Mucosa of rectum (tissue), 2 donors: Measurements from ENCODE around the gene CACNA1A.

Experiments
- H3K27ac ChIP-seq, 2 donors: one replicate each; pipeline ENCODE4 v1.7.0; 2013; ENCODE audit warnings: inconsistent platforms in 2 of 2, low read depth in 2 of 2, low read length in 2 of 2
- H3K27me3 ChIP-seq, 2 donors: one replicate each; pipeline ENCODE4 v1.7.0; 2013; ENCODE audit warnings: low read length in 2 of 2; ENCODE audit not compliant: control insufficient read depth in 2 of 2, insufficient read depth in 2 of 2
- H3K36me3 ChIP-seq, 2 donors: one replicate each; pipeline ENCODE4 v1.7.0; 2013; ENCODE audit warnings: low read length in 2 of 2; ENCODE audit not compliant: control insufficient read depth in 2 of 2, insufficient read depth in 2 of 2
- H3K4me1 ChIP-seq, 2 donors: one replicate each; pipeline ENCODE4 v1.7.0; 2013; ENCODE audit warnings: low read length in 2 of 2, mild to moderate bottlenecking in 1 of 2; ENCODE audit not compliant: control insufficient read depth in 2 of 2, insufficient read depth in 2 of 2
- H3K4me3 ChIP-seq, 2 donors: one replicate each; pipeline ENCODE4 v1.7.0; 2013; ENCODE audit warnings: low read length in 2 of 2
- H3K9ac ChIP-seq, 2 donors: one replicate each; pipeline ENCODE4 v1.7.0; 2013; ENCODE audit warnings: low read length in 2 of 2, low read depth in 1 of 2, mild to moderate bottlenecking in 1 of 2
- H3K9me3 ChIP-seq, 2 donors: one replicate each; pipeline ENCODE4 v1.7.0; 2013; ENCODE audit warnings: low read length in 2 of 2; ENCODE audit not compliant: control insufficient read depth in 2 of 2
- donor health status: healthy.
- donor health status: Normal muscosa, but diverticular disease.

The CACNA1A gene

DNA sequence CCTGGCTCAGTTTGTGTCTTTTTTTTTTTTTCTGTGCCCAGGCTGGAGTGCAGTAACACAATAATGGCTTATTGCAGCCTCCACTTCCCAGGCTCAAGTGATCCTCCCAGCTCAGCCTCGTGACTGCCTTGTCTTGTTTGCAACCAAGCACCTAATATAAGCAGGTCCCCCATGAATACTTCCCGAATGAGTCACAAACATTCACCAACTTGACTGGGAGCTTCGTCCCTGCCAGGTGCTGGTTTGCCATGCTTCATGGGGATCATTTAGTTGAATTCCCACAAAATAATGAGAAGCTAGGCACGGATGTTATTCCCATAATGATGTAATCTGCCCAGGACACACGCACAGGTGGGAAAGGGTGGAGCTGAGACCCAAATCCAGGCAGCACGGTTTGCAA lies 176.5 kb downstream of the CACNA1A start:
- Histone ChIP-seq H3K36me3 (no peaks in the 10 kb centered on the region), H3K9me3 (no peaks in the 10 kb centered on the region), H3K4me3 (no peak overlapping the region), H3K9ac (no peak overlapping the region), H3K27me3 (no peaks in the 10 kb centered on the region), H3K4me1 (no peaks in the 10 kb centered on the region), H3K27ac (no peak overlapping the region)

DNA sequence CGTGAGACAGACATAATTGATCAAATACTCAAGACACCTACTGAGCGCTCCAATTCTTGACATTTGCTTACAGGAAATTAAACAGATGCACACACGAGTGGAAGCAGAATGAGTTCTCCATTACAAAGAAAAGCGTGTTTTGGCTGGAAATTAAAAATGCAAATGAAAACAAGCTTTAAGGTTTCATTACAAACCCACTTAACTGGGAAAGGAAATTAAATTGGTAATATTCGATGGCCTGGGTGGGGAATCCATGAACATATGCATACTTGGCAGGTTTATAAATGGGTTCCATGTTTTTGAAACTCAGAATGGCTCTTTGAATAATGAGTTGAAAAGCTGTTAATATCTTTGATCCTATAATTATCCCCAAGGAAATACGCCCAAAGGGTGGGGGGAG lies 178.0 kb downstream of the CACNA1A start:
- no peak overlapping the region for H3K27ac ChIP-seq
- H3K36me3 ChIP-seq: no peaks in the 10 kb centered on the region
- H3K27me3 ChIP-seq: no peaks in the 10 kb centered on the region
- no peak overlapping the region for H3K9ac ChIP-seq
- H3K4me3 ChIP-seq: no peak overlapping the region
- no peaks in the 10 kb centered on the region for H3K4me1 ChIP-seq
- H3K9me3 ChIP-seq: no peaks in the 10 kb centered on the region

DNA sequence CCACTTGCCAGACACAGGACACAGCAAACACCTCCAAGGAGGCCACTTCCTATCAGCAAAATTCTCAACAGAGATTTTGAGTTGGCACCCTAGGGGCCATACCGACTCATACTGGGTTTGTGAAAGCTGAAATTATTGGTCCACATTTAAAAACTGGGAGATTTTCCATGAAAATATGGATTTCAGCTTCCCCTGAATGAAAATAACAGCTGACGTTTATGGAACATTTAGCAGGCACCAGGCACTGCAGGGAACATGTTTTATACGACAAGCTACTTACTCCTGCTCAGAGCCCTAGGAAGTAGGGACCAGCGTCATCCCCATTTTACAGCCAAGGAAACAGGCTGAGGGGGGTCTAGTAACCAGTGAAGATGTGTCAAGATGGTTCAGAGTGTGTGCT lies 186.8 kb downstream of the CACNA1A start:
- Histone ChIP-seq H3K36me3 (no peaks in the 10 kb centered on the region), H3K27me3 (no peaks in the 10 kb centered on the region), H3K4me1 (no peaks in the 10 kb centered on the region), H3K9ac (no peak overlapping the region), H3K4me3 (no peak overlapping the region), H3K9me3 (peaks cover 0 to 3% of the 10 kb centered on the region in 2 donors), H3K27ac (no peak overlapping the region)

DNA sequence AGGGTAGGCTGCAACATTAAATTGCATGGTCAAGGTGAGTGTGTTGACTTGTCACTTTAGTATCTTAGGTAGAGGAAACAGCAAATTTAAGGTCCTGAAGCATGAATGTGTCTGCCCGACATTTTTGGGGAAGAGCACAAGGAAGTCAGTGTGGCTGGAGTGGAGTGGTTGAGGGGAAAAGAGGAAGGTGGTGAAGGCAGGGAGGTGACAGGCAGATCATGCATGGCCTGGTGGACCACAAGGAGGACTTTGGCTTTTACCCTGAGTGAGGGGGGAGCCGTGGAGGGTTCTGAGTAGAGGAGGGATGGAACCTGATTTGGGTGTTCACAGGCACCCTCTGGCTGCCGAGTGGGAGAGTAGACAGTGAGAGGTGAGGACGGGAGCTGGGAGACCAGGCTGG lies 188.1 kb downstream of the CACNA1A start:
- H3K36me3 ChIP-seq: no peaks in the 10 kb centered on the region
- H3K9ac ChIP-seq: no peak overlapping the region
- peaks cover 0 to 3% of the 10 kb centered on the region in 2 donors for H3K9me3 ChIP-seq
- no peak overlapping the region for H3K4me3 ChIP-seq
- H3K27me3 ChIP-seq: no peaks in the 10 kb centered on the region
- H3K4me1 ChIP-seq: no peaks in the 10 kb centered on the region
- no peak overlapping the region for H3K27ac ChIP-seq

- Histone ChIP-seq H3K9ac (no peak overlapping the region), H3K4me1 (no peaks in the 10 kb centered on the region), H3K27ac (no peak overlapping the region), H3K9me3 (no peaks in the 10 kb centered on the region), H3K4me3 (no peak overlapping the region), H3K27me3 (no peaks in the 10 kb centered on the region), H3K36me3 (no peaks in the 10 kb centered on the region)
These were observed 190.8 kb downstream of the CACNA1A start for GRCh38 chr19:13315495-13315894.

GRCh38 chr19:13314761-13315160 lies 191.5 kb downstream of the CACNA1A start:
- Histone ChIP-seq H3K27me3 (no peaks in the 10 kb centered on the region), H3K9ac (no peak overlapping the region), H3K9me3 (no peaks in the 10 kb centered on the region), H3K4me1 (no peaks in the 10 kb centered on the region), H3K4me3 (no peak overlapping the region), H3K36me3 (no peaks in the 10 kb centered on the region), H3K27ac (no peak overlapping the region)

DNA sequence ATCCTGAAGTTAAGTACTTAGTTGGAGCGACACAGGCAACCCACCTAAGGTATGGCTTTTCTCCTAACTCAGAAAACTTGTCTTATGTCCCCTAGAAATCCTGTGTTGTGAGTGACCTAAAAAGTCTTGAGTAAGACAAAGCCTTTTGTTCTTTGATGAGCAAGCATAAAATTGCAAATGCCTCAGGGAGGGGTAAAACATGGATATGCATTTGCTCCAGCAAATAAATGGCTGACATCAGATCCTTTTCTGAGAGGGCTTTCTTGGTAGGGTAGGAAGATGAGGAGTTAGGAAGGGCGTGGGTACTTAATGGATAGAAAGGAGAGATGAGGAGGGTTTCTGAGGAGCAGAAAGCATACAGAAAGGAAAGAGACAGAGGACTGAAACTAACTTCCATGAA lies 192.4 kb downstream of the CACNA1A start:
- Histone ChIP-seq H3K9ac (no peak overlapping the region), H3K27ac (no peak overlapping the region), H3K4me1 (no peaks in the 10 kb centered on the region), H3K4me3 (no peak overlapping the region), H3K9me3 (no peaks in the 10 kb centered on the region), H3K36me3 (no peaks in the 10 kb centered on the region), H3K27me3 (no peaks in the 10 kb centered on the region)

GRCh38 chr19:13309864-13310263 lies 196.4 kb downstream of the CACNA1A start:
- Histone ChIP-seq H3K36me3 (no peaks in the 10 kb centered on the region), H3K4me1 (no peaks in the 10 kb centered on the region), H3K4me3 (no peak overlapping the region), H3K27ac (no peak overlapping the region), H3K27me3 (no peaks in the 10 kb centered on the region), H3K9me3 (no peaks in the 10 kb centered on the region), H3K9ac (no peak overlapping the region)

GRCh38 chr19:13303381-13304129 lies 202.7 kb downstream of the CACNA1A start:
- Histone ChIP-seq H3K27me3 (peaks cover 13 to 14% of the 10 kb centered on the region in 2 donors), H3K36me3 (no peaks in the 10 kb centered on the region)

GRCh38 chr19:13302526-13303270 lies 203.6 kb downstream of the CACNA1A start:
- Histone ChIP-seq H3K36me3 (no peaks in the 10 kb centered on the region), H3K9ac (no peak overlapping the region), H3K4me3 (no peak overlapping the region), H3K27ac (no peak overlapping the region), H3K4me1 (no peaks in the 10 kb centered on the region), H3K27me3 (peaks cover 13 to 14% of the 10 kb centered on the region in 2 donors), H3K9me3 (no peaks in the 10 kb centered on the region)

More at GRCh38 chr19:13303381-13304129, 202.7 kb downstream of the CACNA1A start:
- H3K27ac ChIP-seq: no peak overlapping the region
- H3K9ac ChIP-seq: no peak overlapping the region
- H3K9me3 ChIP-seq: no peaks in the 10 kb centered on the region
- no peaks in the 10 kb centered on the region for H3K4me1 ChIP-seq
- H3K4me3 ChIP-seq: no peak overlapping the region
